Fibroblast of lung (primary cell): ENCODE measurements around the gene KRT27. TPM values are rescaled to one million over a fixed set of nuclear protein-coding genes. Genes with fewer than 3 reads are reported as not detected.

Experiments
- DNase-seq, 2 donors: peaks; one replicate each; pipeline versions ENCODE4 v3.0.0 to v3.0.0-alpha.2; 2010; ENCODE audit warnings: low read depth in 2 of 2
- H2AFZ ChIP-seq: 2 replicates; pipeline ENCODE4 v1.5.1; 2012; ENCODE audit warnings: low read length, control low read depth, inconsistent platforms
- H3K27ac ChIP-seq: 2 replicates; pipeline ENCODE4 v1.5.1; 2011; ENCODE audit warnings: low read length, control low read depth; ENCODE audit not compliant: insufficient read depth
- H3K27me3 ChIP-seq: 2 replicates; pipeline ENCODE4 v1.5.1; 2011; ENCODE audit warnings: mild to moderate bottlenecking, low read length; ENCODE audit not compliant: control insufficient read depth, insufficient read depth
- H3K36me3 ChIP-seq: 2 replicates; pipeline ENCODE4 v1.5.1; 2011; ENCODE audit warnings: low read length; ENCODE audit not compliant: control insufficient read depth, insufficient read depth
- H3K4me1 ChIP-seq: 2 replicates; pipeline ENCODE4 v1.5.1; 2011; ENCODE audit warnings: low read length; ENCODE audit not compliant: control insufficient read depth, insufficient read depth; ENCODE audit errors: extremely low read depth
- H3K4me2 ChIP-seq: 2 replicates; pipeline ENCODE4 v1.5.1; 2011; ENCODE audit warnings: low read length, control low read depth; ENCODE audit not compliant: insufficient read depth; ENCODE audit errors: extremely low read depth
- H3K4me3 ChIP-seq, 4 experiments: fragments of 200-600 bp in 1 of 4; sonication (generic) in 1 of 4; replicated peaks in 1 of 4; 2 replicates each; pipeline ENCODE4 v1.5.1; 2011 to 2016; ENCODE audit warnings: low read length in 4 of 4, low read depth in 3 of 4, mild to moderate bottlenecking in 3 of 4, control low read depth in 2 of 4, inconsistent platforms in 1 of 4, mixed read lengths in 1 of 4; ENCODE audit not compliant: insufficient read depth in 1 of 4; ENCODE audit errors: control extremely low read depth in 1 of 4
- H3K79me2 ChIP-seq: 2 replicates; pipeline ENCODE4 v1.5.1; 2012; ENCODE audit warnings: mild to moderate bottlenecking, low read length, inconsistent platforms; ENCODE audit not compliant: control insufficient read depth, insufficient read depth
- H3K9ac ChIP-seq: 2 replicates; pipeline ENCODE4 v1.5.1; 2011; ENCODE audit warnings: mild to moderate bottlenecking, low read length, control low read depth; ENCODE audit not compliant: insufficient read depth
- H3K9me3 ChIP-seq: 2 replicates; pipeline ENCODE4 v1.5.1; 2012; ENCODE audit warnings: low read depth, low read length; ENCODE audit not compliant: control insufficient read depth, insufficient read depth
- H4K20me1 ChIP-seq: 2 replicates; pipeline ENCODE4 v1.5.1; 2011; ENCODE audit warnings: low read length; ENCODE audit not compliant: control insufficient read depth, insufficient read depth; ENCODE audit errors: extremely low read depth
- CTCF ChIP-seq, 2 donors: IDR thresholded peaks in 1 of 2; conservative IDR thresholded peaks in 1 of 2; 1 replicate in 1 of 2; 2 replicates in 1 of 2; pipeline ENCODE4 v1.5.1; 2011 to 2012; ENCODE audit warnings: low read length in 2 of 2, control low read depth in 1 of 2, inconsistent platforms in 1 of 2, low read depth in 1 of 2, mild to moderate bottlenecking in 1 of 2
- EZH2 ChIP-seq: IDR thresholded peaks from 2 replicates; pipeline ENCODE4 v1.5.1; 2012; ENCODE audit warnings: low read length, control low read depth, mild to moderate bottlenecking; ENCODE audit errors: missing control alignments
- polyA plus RNA-seq, 2 donors: library from polyadenylated mRNA; depleted of rRNA in 1 of 2; stranded (reverse) in 1 of 2; unstranded in 1 of 2; fragments of >200 nt; gene quantifications; 2 replicates each; pipeline ENCODE4 v1.2.1, GENCODE V29; 2011 to 2012; ENCODE audit warnings: missing spikeins in 1 of 2
- total RNA-seq: library from RNA; depleted of rRNA; stranded (reverse); fragments of >200 nt; gene quantifications from 2 replicates; pipeline ENCODE4 v1.2.1, GENCODE V29; 2014

KRT27 gene
- total and polyA plus RNA-seq, 2 donors (not counting 1 experiment from before 2014, with no cell fraction given) = not detected

- Histone ChIP-seq H3K79me2 (no peaks in the 10 kb centered on the region), H3K9me3 (no peaks in the 10 kb centered on the region), H3K27me3 (peaks cover 20% of the 10 kb centered on the region), H3K36me3 (no peaks in the 10 kb centered on the region), H3K27ac (no peak overlapping the region), H3K4me2 (no peak overlapping the region), H3K4me3 (peak overlapping the region in 1 of 4 experiments; percentile 30), H2AFZ (no peak overlapping the region), H3K9ac (no peak overlapping the region), H4K20me1 (no peaks in the 10 kb centered on the region), H3K4me1 (no peaks in the 10 kb centered on the region)
- TF ChIP-seq EZH2 (no peak), CTCF (conservative IDR thresholded peaks at IDR 0.05 in 1 of 2, IDR thresholded peaks at IDR 0.05 in 1 of 2; ENCODE audit: low read depth in 1 of 2, low read length in 2 of 2) (no peak)
- peak in 1 of 2 donors; percentile 6 for DNase-seq
Observed at GRCh38 chr17:40779181-40779909, 3.0 kb downstream of the KRT27 start.

- H3K79me2 ChIP-seq = no peaks in the 10 kb centered on the region
- no peaks in the 10 kb centered on the region for H3K4me1 ChIP-seq
- DNase-seq = no peak
- H3K9ac ChIP-seq = no peak overlapping the region
- H3K9me3 ChIP-seq = no peaks in the 10 kb centered on the region
- TF ChIP-seq CTCF (conservative IDR thresholded peaks at IDR 0.05 in 1 of 2, IDR thresholded peaks at IDR 0.05 in 1 of 2; ENCODE audit: low read depth in 1 of 2, low read length in 2 of 2) (no peak), EZH2 (no peak)
- no peak overlapping the region for H3K4me2 ChIP-seq
- H4K20me1 ChIP-seq = no peaks in the 10 kb centered on the region
- no peaks in the 10 kb centered on the region for H3K36me3 ChIP-seq
- no peak overlapping the region for H2AFZ ChIP-seq
- peaks cover 20% of the 10 kb centered on the region for H3K27me3 ChIP-seq
- no peak overlapping the region for H3K4me3 ChIP-seq
- H3K27ac ChIP-seq = no peak overlapping the region
Observed at GRCh38 chr17:40778461-40778860, 3.9 kb downstream of the KRT27 start.

- Histone ChIP-seq H3K4me2 (no peak overlapping the region), H4K20me1 (no peaks in the 10 kb centered on the region), H3K4me3 (no peak overlapping the region), H3K4me1 (no peaks in the 10 kb centered on the region), H3K36me3 (no peaks in the 10 kb centered on the region), H3K27me3 (peaks cover 20% of the 10 kb centered on the region), H3K9ac (no peak overlapping the region), H2AFZ (no peak overlapping the region), H3K27ac (no peak overlapping the region), H3K9me3 (no peaks in the 10 kb centered on the region), H3K79me2 (no peaks in the 10 kb centered on the region)
- DNase-seq = no peak
- TF ChIP-seq CTCF (conservative IDR thresholded peaks at IDR 0.05 in 1 of 2, IDR thresholded peaks at IDR 0.05 in 1 of 2; ENCODE audit: low read depth in 1 of 2, low read length in 2 of 2) = no peak
Observed at GRCh38 chr17:40777971-40778370, 4.4 kb downstream of the KRT27 start.
